GM23248 (cell line): ENCODE measurements around the gene CNN1. TPM values are rescaled to one million over a fixed set of nuclear protein-coding genes. Genes with fewer than 3 reads are reported as not detected.

ENCODE experiments used
- DNase-seq: peaks from one replicate; pipeline ENCODE4 v3.0.0-alpha.2; 2015
- H2AFZ ChIP-seq: fragments of 200-600 bp; sonication (generic); 2 replicates; pipeline ENCODE4 v1.6.1; 2016; ENCODE audit warnings: antibody characterized with exemption
- H3F3A ChIP-seq: fragments of 200-600 bp; sonication (generic); 2 replicates; pipeline ENCODE4 v1.6.1; 2016; ENCODE audit warnings: mild to moderate bottlenecking, antibody characterized with exemption, mixed run types; ENCODE audit not compliant: insufficient read depth
- H3K27ac ChIP-seq: fragments of 200-600 bp; sonication (generic); 2 replicates; pipeline ENCODE4 v1.5.1; 2016; ENCODE audit warnings: mild to moderate bottlenecking
- H3K27me3 ChIP-seq: fragments of 200-600 bp; sonication (generic); replicated peaks from 2 replicates; pipeline ENCODE4 v1.6.1; 2016; ENCODE audit warnings: mild to moderate bottlenecking; ENCODE audit not compliant: insufficient read depth
- H3K36me3 ChIP-seq: fragments of 200-600 bp; sonication (generic); 2 replicates; pipeline ENCODE4 v1.6.1; 2016; ENCODE audit warnings: low read depth, mild to moderate bottlenecking
- H3K4me1 ChIP-seq: fragments of 200-600 bp; sonication (generic); 2 replicates; pipeline ENCODE4 v1.6.1; 2016; ENCODE audit warnings: mild to moderate bottlenecking; ENCODE audit not compliant: insufficient read depth
- H3K4me2 ChIP-seq: fragments of 200-600 bp; sonication (generic); one replicate; pipeline ENCODE4 v1.6.1; 2016; ENCODE audit warnings: mild to moderate bottlenecking; ENCODE audit not compliant: unreplicated experiment
- H3K4me3 ChIP-seq: fragments of 200-600 bp; sonication (generic); 2 replicates; pipeline ENCODE4 v1.5.1; 2016; ENCODE audit warnings: mild to moderate bottlenecking
- H3K79me2 ChIP-seq: fragments of 200-600 bp; sonication (generic); 2 replicates; pipeline ENCODE4 v1.6.1; 2016; ENCODE audit warnings: mild to moderate bottlenecking; ENCODE audit not compliant: insufficient read depth
- H3K9ac ChIP-seq: fragments of 200-600 bp; sonication (generic); 2 replicates; pipeline ENCODE4 v1.6.1; 2016; ENCODE audit warnings: mild to moderate bottlenecking
- H3K9me2 ChIP-seq: fragments of 200-600 bp; sonication (generic); 2 replicates; pipeline ENCODE4 v1.6.1; 2016; ENCODE audit warnings: mixed run types, mild to moderate bottlenecking, moderate library complexity; ENCODE audit not compliant: insufficient read depth
- H3K9me3 ChIP-seq: fragments of 200-600 bp; sonication (generic); one replicate; pipeline ENCODE4 v1.6.1; 2017; ENCODE audit warnings: low read depth
- H4K20me1 ChIP-seq: fragments of 200-600 bp; sonication (generic); 2 replicates; pipeline ENCODE4 v1.6.0; 2016; ENCODE audit not compliant: insufficient read depth
- EZH2 ChIP-seq: fragments of 200-600 bp; sonication (generic); IDR thresholded peaks from 2 replicates; pipeline ENCODE4 v1.6.1; 2018; ENCODE audit warnings: antibody characterized with exemption, mild to moderate bottlenecking; ENCODE audit not compliant: insufficient read depth, poor library complexity, severe bottlenecking
- EZH2phosphoT487 ChIP-seq: fragments of 200-600 bp; sonication (generic); IDR thresholded peaks from 2 replicates; pipeline ENCODE4 v1.6.1; 2018; ENCODE audit warnings: antibody characterized with exemption, moderate library complexity, mild to moderate bottlenecking, low read depth; ENCODE audit not compliant: insufficient read depth
- WGBS, 2 experiments: methylation state at CpG; one replicate each; pipeline ENCODE4 v1.1.6; 2015 to 2017; ENCODE audit warnings: low lambda C conversion rate in 2 of 2, low coverage in 1 of 2; ENCODE audit errors: missing lambda C conversion rate in 2 of 2; 5-methylcytosine and 5-hydroxymethylcytosine counted together
- in situ Hi-C: fragments of 300-500 bp; cut with MboI; formaldehyde crosslinking; loops from 2 replicates; pipeline ENCODE4 v1.15.0; 2020
- polyA plus RNA-seq: library from polyadenylated mRNA; unstranded; fragments of >200 nt; fragmentation: Nextera tagmentation; extraction: Ambion mirVana; gene quantifications from 2 replicates; pipeline ENCODE4 v1.2.1, GENCODE V29; 2016
- total RNA-seq: library from RNA; depleted of rRNA; stranded (reverse); fragments of >200 nt; shearing (Covaris generic); gene quantifications from 2 replicates; pipeline ENCODE4 v1.2.3, GENCODE V29; 2014

The CNN1 gene
- total and polyA plus RNA-seq, 2 experiments from 2014 or later = 27.1 to 44.5 TPM

DNA sequence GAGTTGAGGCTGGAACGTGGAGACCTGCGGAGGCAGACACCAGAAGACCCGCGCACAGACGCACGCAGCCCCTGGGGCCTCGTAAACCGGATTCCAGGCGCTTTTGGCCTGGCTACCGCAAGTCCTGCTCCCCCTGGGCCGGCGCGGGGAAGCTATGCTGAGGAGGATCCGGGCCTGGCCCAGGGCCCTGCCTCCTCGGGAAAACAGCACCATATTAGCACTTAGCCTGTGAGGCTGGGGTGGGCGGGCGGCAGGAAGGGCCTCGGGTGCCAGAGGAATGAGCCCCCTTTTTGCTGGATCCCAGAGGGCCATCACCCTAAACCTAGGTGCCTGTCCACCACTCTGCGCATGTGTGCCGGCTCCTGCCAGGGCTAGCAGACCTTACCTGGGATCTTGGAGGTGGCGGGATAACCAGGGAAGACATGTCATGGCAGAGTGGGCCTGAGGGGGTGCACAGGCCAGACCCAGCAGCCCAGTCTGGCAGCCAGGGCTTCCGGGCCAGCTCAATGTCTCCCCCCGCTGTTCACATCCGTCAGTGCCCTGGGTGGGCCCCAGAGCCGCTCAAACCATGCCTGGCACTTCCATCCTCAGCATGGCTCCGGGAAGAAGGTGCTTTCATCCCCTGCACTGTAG, 13.1 kb downstream of the CNN1 start:
- Histone ChIP-seq H3K9me3 (no peaks in the 10 kb centered on the region), H3K9ac (no peak overlapping the region), H3K4me1 (no peaks in the 10 kb centered on the region; the same call in 1 of the 2 replicates), H3K9me2 (no peaks in the 10 kb centered on the region), H3K79me2 (peaks cover 24% of the 10 kb centered on the region), H3F3A (no peaks in the 10 kb centered on the region), H3K4me3 (no peak overlapping the region), H3K27ac (no peak overlapping the region), H3K27me3 (no peaks in the 10 kb centered on the region), H3K4me2 (no peak overlapping the region), H4K20me1 (no peaks in the 10 kb centered on the region), H2AFZ (no peak overlapping the region), H3K36me3 (no peaks in the 10 kb centered on the region)
- WGBS, 2 experiments = 75 to 83% methylated on average over 22 to 26 of the region's 26 CpGs
- TF ChIP-seq EZH2 (no peak), EZH2phosphoT487 (no peak)
- in situ Hi-C loops = no loop called here
- DNase-seq = peak; percentile 50

DNA sequence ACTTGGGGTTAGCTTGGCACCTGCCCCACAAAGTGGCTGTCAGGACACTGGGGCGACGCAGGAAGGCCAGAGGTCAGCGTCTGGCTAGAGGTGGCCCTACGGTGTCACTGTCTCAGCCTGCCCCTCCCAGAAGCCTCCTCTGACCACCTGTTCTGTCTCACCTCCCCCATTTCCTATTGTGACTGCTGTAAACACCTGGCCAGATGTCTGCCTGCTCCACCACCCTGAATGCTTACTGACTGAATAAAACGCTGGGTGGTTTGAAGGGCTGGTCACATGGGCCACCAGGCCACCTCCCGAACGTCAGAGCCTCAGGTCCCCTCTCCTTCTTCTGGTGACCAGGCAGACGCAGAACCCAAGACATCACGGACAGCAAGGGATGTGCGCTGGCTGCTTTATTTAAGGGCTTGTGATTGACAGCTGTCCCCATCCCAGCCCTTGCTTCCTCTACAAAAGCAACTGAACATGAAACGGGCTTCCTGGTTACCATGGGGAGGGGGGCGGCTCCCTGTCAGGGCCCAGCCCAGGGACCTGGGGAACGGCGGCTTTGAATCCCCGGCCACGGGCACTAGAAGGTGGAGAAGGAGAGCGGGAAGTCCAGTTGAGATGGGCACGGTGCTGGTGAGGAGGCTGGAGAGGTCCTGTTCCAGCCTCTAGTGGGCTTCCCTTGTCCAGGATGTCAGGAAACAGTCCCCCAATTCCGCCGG, 14.2 kb downstream of the CNN1 start:
- in situ Hi-C loops = no loop called here
- TF ChIP-seq EZH2 (no peak), EZH2phosphoT487 (no peak)
- no peaks in the 10 kb centered on the region for H4K20me1 ChIP-seq
- H3K9ac ChIP-seq = no peak overlapping the region
- H3K4me1 ChIP-seq = peaks cover 2% of the 10 kb centered on the region
- DNase-seq = no peak
- H3F3A ChIP-seq = no peaks in the 10 kb centered on the region
- no peak overlapping the region for H3K27ac ChIP-seq
- no peaks in the 10 kb centered on the region for H3K36me3 ChIP-seq
- H3K4me2 ChIP-seq = no peak overlapping the region
- H3K79me2 ChIP-seq = peaks cover 35% of the 10 kb centered on the region
- no peak overlapping the region for H3K4me3 ChIP-seq
- no peaks in the 10 kb centered on the region for H3K9me3 ChIP-seq
- no peaks in the 10 kb centered on the region for H3K27me3 ChIP-seq
- H2AFZ ChIP-seq = no peak overlapping the region
- whole genome bisulfite sequencing, 2 experiments = 84 to 91% methylated on average over 18 to 20 of the region's 20 CpGs
- no peaks in the 10 kb centered on the region for H3K9me2 ChIP-seq

DNA sequence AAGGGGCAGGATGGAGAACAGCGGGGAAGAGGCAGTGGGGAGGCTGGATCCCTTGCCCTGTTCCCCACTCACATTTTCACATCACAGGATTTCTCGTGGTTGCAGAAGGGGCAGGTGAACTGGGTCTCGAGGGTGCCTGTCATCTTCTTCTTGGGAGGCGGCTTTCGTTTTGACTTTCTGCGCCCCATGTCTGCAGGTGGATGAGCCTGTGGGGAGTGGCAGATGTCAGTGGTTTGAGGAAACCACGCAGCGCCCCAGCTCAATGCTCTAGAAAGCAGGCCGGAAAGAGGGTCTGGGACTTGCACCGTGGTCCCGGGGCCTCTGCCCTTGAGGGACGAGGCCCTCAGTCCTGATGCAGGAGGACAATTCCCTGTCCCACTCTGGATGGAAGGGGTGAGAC, 15.5 kb downstream of the CNN1 start:
- no peak overlapping the region for H3K4me3 ChIP-seq
- no peaks in the 10 kb centered on the region for H3F3A ChIP-seq
- peaks cover 5% of the 10 kb centered on the region for H3K4me1 ChIP-seq
- no peaks in the 10 kb centered on the region for H3K27me3 ChIP-seq
- TF ChIP-seq EZH2 (no peak), EZH2phosphoT487 (no peak)
- no peaks in the 10 kb centered on the region for H4K20me1 ChIP-seq
- 96% methylated on average over 11 to 12 of the region's 12 CpGs for WGBS, 2 experiments
- H3K9me3 ChIP-seq = no peaks in the 10 kb centered on the region
- peaks cover 47% of the 10 kb centered on the region for H3K79me2 ChIP-seq
- in situ Hi-C loops = no loop called here
- no peaks in the 10 kb centered on the region for H3K36me3 ChIP-seq
- H2AFZ ChIP-seq = no peak overlapping the region
- no peak for DNase-seq
- no peaks in the 10 kb centered on the region for H3K9me2 ChIP-seq
- no peak overlapping the region for H3K9ac ChIP-seq
- H3K4me2 ChIP-seq = no peak overlapping the region
- H3K27ac ChIP-seq = no peak overlapping the region

DNA sequence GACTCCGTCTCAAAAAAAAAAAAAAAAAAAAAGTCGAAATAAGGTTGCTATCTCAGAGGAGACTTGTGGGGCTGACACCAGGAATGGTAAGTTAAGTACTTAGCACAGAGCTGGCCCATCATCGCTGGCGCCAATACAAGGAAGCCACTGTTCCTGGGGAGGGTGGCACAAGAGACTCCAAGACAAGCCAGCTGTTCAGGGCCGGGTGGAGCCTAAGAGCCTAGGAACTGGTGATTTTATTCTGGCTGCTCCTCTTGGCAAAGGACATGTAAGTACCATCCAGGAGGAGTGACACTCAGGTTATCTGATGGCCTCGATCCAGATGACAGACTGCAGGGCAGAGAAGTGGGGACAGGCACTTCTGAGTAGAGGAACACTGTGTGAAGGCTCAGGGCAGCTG, 16.6 kb downstream of the CNN1 start:
- 78 to 86% methylated on average over 5 to 6 of the region's 6 CpGs for WGBS, 2 experiments

More for the DNA sequence above, 16.6 kb downstream of the CNN1 start:
- Histone ChIP-seq H3F3A (peaks cover under 1% of the 10 kb centered on the region; the same call in 1 of the 2 replicates), H3K79me2 (peaks cover 47% of the 10 kb centered on the region), H2AFZ (no peak overlapping the region), H3K9me2 (no peaks in the 10 kb centered on the region), H3K9me3 (no peaks in the 10 kb centered on the region), H4K20me1 (no peaks in the 10 kb centered on the region), H3K36me3 (no peaks in the 10 kb centered on the region), H3K9ac (no peak overlapping the region), H3K4me3 (no peak overlapping the region), H3K4me1 (peaks cover 5% of the 10 kb centered on the region), H3K27ac (no peak overlapping the region), H3K27me3 (no peaks in the 10 kb centered on the region), H3K4me2 (no peak overlapping the region)
- in situ Hi-C loops = no loop called here
- DNase-seq = no peak
- TF ChIP-seq EZH2phosphoT487 (no peak), EZH2 (no peak)
